ENCODE data around the gene SLC22A1. TPM values are rescaled to one million over a fixed set of nuclear protein-coding genes. Genes with fewer than 3 reads are reported as not detected.
A peak's percentile ranks its signal among the peaks of the same experiment; 100 is the strongest.

The SLC22A1 gene
- total RNA-seq, 1 donor from 2014 or later: 3.2 TPM

GRCh38 chr6:160088069-160088783 lies 33.4 kb upstream of the SLC22A1 start:
- Mint-ChIP-seq H3K27me3 (ENCODE audit: low read depth, unreplicated experiment) (no peaks in the 10 kb centered on the region), H3K27ac (ENCODE audit: unreplicated experiment) (no peak overlapping the region), H3K9me3 (ENCODE audit: unreplicated experiment) (no peaks in the 10 kb centered on the region), H3K4me3 (ENCODE audit: unreplicated experiment) (no peak overlapping the region), H3K36me3 (ENCODE audit: low read depth, unreplicated experiment) (peaks cover 11% of the 10 kb centered on the region), H3K4me1 (ENCODE audit: low read depth, unreplicated experiment) (no peaks in the 10 kb centered on the region)
- H4K20me1 ChIP-seq (ENCODE audit: insufficient read depth, low read length): peaks cover 15% of the 10 kb centered on the region
- H3K9ac ChIP-seq (ENCODE audit: low read length): no peak overlapping the region
- peaks cover 40% of the 10 kb centered on the region for H3K36me3 ChIP-seq (ENCODE audit: insufficient read depth, low read length)
- FAIRE-seq: peak; percentile 93
- H2AFZ ChIP-seq (ENCODE audit: low read depth, low read length): no peak overlapping the region
- H3K9me3 ChIP-seq (ENCODE audit: insufficient read depth, low read depth, low read length): no peaks in the 10 kb centered on the region
- H3K4me2 ChIP-seq (ENCODE audit: low read length): no peak overlapping the region
- H3K4me1 ChIP-seq (ENCODE audit: insufficient read depth, low read length): no peaks in the 10 kb centered on the region
- no peaks in the 10 kb centered on the region for H3K27me3 ChIP-seq (ENCODE audit: insufficient read depth, low read length)
- no peaks in the 10 kb centered on the region for H3K79me2 ChIP-seq (ENCODE audit: insufficient read depth, low read length)
- peak; percentile 96 for TF ChIP-seq CTCF (IDR thresholded peaks at IDR 0.05; ENCODE audit: insufficient read depth, low read depth, low read length)
- TF ChIP-seq EZH2 (IDR thresholded peaks at IDR 0.05; ENCODE audit: insufficient read depth, low read length): no peak
- H3K4me3 ChIP-seq (ENCODE audit: insufficient read depth, low read depth, low read length): no peak overlapping the region
- no peak overlapping the region for H3K27ac ChIP-seq (ENCODE audit: low read depth, low read length)
- DNase-seq (ENCODE audit: low read depth): peak; percentile 71

GRCh38 chr6:160088784-160089533 lies 32.7 kb upstream of the SLC22A1 start:
- Histone ChIP-seq H3K9me3 (ENCODE audit: insufficient read depth, low read depth, low read length) (no peaks in the 10 kb centered on the region), H3K9ac (ENCODE audit: low read length) (peak overlapping the region; percentile 32), H3K4me3 (ENCODE audit: insufficient read depth, low read depth, low read length) (no peak overlapping the region), H3K36me3 (ENCODE audit: insufficient read depth, low read length) (peaks cover 43% of the 10 kb centered on the region), H3K27ac (ENCODE audit: low read depth, low read length) (peak overlapping the region; percentile 16), H3K79me2 (ENCODE audit: insufficient read depth, low read length) (no peaks in the 10 kb centered on the region), H3K4me2 (ENCODE audit: low read length) (no peak overlapping the region), H2AFZ (ENCODE audit: low read depth, low read length) (no peak overlapping the region), H4K20me1 (ENCODE audit: insufficient read depth, low read length) (peaks cover 19% of the 10 kb centered on the region), H3K27me3 (ENCODE audit: insufficient read depth, low read length) (no peaks in the 10 kb centered on the region), H3K4me1 (ENCODE audit: insufficient read depth, low read length) (no peaks in the 10 kb centered on the region)
- no peak for TF ChIP-seq EZH2 (IDR thresholded peaks at IDR 0.05; ENCODE audit: insufficient read depth, low read length)
- no peak for TF ChIP-seq CTCF (IDR thresholded peaks at IDR 0.05; ENCODE audit: insufficient read depth, low read depth, low read length)
- Mint-ChIP-seq H3K4me1 (ENCODE audit: low read depth, unreplicated experiment) (no peaks in the 10 kb centered on the region), H3K36me3 (ENCODE audit: low read depth, unreplicated experiment) (peaks cover 8% of the 10 kb centered on the region), H3K27ac (ENCODE audit: unreplicated experiment) (no peak overlapping the region), H3K9me3 (ENCODE audit: unreplicated experiment) (no peaks in the 10 kb centered on the region), H3K4me3 (ENCODE audit: unreplicated experiment) (no peak overlapping the region), H3K27me3 (ENCODE audit: low read depth, unreplicated experiment) (no peaks in the 10 kb centered on the region)
- DNase-seq (ENCODE audit: low read depth): no peak
- FAIRE-seq: no peak

GRCh38 chr6:160089534-160089897 lies 32.1 kb upstream of the SLC22A1 start:
- H3K27ac ChIP-seq (ENCODE audit: low read depth, low read length): no peak overlapping the region
- Mint-ChIP-seq H3K4me1 (ENCODE audit: low read depth, unreplicated experiment) (no peaks in the 10 kb centered on the region), H3K4me3 (ENCODE audit: unreplicated experiment) (no peak overlapping the region), H3K27me3 (ENCODE audit: low read depth, unreplicated experiment) (no peaks in the 10 kb centered on the region), H3K36me3 (ENCODE audit: low read depth, unreplicated experiment) (peaks cover 9% of the 10 kb centered on the region), H3K9me3 (ENCODE audit: unreplicated experiment) (no peaks in the 10 kb centered on the region), H3K27ac (ENCODE audit: unreplicated experiment) (no peak overlapping the region)
- no peaks in the 10 kb centered on the region for H3K9me3 ChIP-seq (ENCODE audit: insufficient read depth, low read depth, low read length)
- no peak for FAIRE-seq
- TF ChIP-seq EZH2 (IDR thresholded peaks at IDR 0.05; ENCODE audit: insufficient read depth, low read length): no peak
- TF ChIP-seq CTCF (IDR thresholded peaks at IDR 0.05; ENCODE audit: insufficient read depth, low read depth, low read length): no peak
- H3K9ac ChIP-seq (ENCODE audit: low read length): no peak overlapping the region
- H3K36me3 ChIP-seq (ENCODE audit: insufficient read depth, low read length): peaks cover 41% of the 10 kb centered on the region
- H3K4me3 ChIP-seq (ENCODE audit: insufficient read depth, low read depth, low read length): no peak overlapping the region
- no peaks in the 10 kb centered on the region for H3K27me3 ChIP-seq (ENCODE audit: insufficient read depth, low read length)
- no peak overlapping the region for H3K4me2 ChIP-seq (ENCODE audit: low read length)
- H2AFZ ChIP-seq (ENCODE audit: low read depth, low read length): no peak overlapping the region
- no peaks in the 10 kb centered on the region for H3K4me1 ChIP-seq (ENCODE audit: insufficient read depth, low read length)
- H3K79me2 ChIP-seq (ENCODE audit: insufficient read depth, low read length): no peaks in the 10 kb centered on the region
- DNase-seq (ENCODE audit: low read depth): no peak
- H4K20me1 ChIP-seq (ENCODE audit: insufficient read depth, low read length): peaks cover 20% of the 10 kb centered on the region

All from astrocyte (in vitro differentiated cells and primary cell).